GOT3 (cell line): ENCODE measurements around the gene UBE4B.
"Not testable (repeated sequence)": the region's sequence is repeated elsewhere in the genome, so short reads cannot be mapped to it uniquely, and the experiment has no call there.

ENCODE experiments used
- DNase-seq: peaks from one replicate; lab custom pipeline; 2025; ENCODE audit warnings: mixed read lengths; lab: John Stamatoyannopoulos, UW

UBE4B gene

DNA sequence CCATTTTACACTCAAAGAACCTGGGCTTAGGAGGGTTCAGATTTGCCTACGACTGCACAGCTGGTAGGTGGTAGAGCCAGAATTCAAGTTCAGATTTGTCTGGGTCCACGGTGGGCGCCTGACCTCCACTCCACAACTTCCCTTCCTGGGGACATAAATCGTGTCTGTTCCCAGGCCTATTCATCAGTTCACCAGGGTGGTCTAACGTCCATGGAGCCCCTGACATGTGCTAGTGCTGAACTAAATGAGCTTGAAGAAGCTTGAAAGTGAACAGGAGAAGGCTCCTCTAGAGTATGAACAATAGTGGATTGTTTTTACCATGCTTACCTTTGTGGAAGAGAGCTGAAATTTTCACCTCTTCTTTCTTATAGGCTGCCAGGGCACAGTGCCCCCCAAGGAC is 145.1 kb downstream of the UBE4B start:
- DNase-seq = no peak

DNA sequence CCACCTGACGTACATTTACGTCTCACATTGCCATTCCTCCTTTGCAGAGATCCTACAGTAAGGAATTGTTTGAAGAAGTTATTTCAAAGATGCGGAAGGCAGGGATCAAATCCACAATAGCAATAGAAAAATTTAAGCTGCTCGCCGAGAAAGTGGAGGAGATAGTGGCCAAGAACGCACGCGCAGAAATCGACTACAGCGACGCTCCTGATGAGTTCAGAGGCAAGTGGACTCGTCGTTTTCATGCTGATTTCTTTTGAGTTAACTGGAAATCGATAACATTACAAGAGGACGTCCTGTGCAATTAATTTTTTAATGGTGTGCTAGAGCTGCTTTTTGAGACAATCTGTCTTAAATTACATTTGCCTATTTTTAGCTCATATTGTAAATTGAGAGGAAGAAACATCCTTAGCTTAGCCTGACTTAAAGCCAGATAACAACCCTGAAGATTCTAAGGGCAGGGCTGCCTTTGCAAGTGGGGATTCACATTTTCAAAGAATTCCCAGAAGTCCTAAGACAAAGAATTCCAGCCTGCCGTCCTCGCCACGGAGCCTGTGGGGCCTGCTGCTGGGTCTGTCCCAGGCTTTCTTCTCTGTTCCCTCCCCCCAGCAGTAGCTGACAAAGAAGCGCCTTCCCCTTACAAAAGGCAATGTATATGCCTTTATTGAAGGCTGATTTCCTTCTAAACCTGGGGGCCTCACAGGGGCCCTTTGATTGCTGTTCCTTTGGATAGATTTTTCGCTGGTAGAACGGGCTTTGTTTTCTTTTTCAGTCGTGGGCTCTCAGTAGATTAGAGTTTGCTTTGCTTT is 146.0 kb downstream of the UBE4B start:
- DNase-seq = no peak

DNA sequence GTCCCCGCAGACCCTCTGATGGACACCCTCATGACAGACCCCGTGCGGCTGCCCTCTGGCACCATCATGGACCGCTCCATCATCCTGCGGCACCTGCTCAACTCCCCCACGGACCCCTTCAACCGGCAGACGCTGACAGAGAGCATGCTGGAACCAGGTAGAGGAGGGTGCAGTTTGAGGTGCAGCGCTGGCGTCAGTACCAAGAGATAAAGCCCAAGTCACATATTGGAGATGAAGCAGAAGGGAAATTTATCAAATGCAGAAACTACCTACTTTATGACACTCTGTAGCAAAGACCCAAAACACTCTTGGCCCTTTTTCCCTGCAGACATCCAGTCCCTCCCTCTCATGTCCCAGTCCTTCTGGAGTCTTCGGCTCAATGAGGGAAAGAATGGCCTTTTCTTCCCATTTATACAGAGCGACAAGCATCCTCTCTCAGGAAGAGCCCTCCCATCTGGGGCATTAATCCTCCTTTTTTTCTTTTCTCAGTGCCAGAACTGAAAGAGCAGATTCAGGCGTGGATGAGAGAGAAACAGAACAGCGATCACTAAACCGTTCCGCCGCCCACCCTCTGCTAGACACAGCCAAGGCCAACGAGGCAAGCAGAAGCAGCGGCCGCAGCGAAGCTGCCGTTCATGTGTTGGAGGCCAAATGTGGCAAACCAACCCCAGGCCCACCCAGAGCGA is 146.8 kb downstream of the UBE4B start:
- no peak for DNase-seq

DNA sequence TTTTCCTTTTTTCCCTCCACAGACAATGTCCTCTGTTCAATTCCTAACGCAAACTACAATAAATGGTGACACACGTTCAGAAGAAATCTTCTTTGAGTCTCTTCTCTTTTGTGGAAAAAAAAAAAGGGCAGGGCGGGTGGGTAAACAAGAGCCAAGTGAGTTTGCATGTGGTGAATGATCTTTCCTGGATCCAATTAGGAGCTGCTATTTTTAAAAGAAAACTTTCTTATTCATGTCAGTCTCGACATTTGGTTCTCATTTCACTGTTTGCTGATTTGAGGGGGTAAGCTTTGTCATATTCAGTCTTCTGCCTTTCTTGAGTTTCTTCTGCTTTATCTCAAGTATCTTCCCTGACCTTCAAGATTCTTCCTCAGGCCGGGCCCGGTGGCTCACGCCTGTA is 148.4 kb downstream of the UBE4B start:
- DNase-seq = no peak

DNA sequence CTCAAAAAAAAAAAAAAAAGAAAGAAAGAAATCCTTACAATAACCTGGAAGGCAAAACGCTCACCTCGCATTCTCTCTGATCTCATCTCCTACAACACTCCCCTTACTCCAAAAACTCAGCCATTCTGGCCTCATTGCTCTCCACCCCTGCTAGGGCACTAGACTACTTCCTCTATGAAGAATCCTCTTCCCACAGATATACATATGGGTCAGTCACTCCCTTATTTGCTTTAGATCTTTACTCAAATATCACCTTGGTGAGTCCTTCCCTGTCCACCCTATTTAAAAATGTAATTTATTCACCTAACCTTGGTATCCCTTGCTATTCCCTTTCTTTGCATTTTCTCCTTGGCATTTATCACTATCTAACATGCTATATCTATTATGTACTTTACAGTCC is 153.0 kb downstream of the UBE4B start:
- DNase-seq = no peak

DNA sequence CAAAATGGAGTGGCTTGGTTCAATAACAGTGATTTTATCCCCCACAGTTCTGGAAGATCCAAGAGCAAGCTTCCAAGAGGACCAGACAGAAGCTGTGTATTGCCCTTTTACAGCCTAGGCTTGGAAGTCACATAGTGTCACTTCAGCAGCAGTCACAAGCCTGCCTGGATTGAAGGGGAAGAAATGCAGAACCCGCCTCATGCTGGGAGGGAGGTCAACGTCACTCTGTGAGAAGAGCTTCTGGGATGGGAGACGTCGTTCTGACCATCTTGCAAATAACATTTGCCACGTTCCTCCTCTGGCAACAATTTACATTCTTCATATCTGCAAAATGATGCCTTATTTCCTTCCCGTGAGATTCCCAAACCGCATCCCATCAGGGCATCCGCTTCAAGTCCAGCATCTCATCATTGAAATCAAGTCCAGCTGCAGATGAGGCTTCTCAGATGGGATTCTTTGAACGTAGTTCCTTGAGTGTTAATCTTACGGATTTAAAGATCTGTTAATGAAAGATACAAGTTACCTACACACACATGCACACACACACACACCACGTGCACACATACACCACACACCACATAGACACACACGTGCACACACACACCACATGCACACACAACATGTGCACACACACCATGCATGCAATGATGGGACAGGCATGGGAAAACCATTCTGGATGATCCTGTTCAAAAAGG is 153.7 kb downstream of the UBE4B start:
- DNase-seq = no peak

DNA sequence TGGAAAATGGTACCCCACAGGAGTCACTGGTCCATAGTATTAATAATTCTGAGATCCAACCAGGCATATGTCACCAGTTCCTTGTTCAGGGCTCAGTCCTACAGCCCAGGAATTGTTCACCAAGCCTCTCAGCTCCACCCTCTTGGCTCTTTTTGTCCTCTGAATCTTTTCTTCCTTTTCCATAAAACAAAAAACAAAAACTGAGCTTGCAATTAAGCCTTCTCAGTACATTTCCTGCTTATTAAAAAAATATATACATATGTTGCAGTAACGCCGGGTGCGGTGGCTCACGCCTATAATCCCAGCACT is 154.2 kb downstream of the UBE4B start:
- DNase-seq = no peak

DNA sequence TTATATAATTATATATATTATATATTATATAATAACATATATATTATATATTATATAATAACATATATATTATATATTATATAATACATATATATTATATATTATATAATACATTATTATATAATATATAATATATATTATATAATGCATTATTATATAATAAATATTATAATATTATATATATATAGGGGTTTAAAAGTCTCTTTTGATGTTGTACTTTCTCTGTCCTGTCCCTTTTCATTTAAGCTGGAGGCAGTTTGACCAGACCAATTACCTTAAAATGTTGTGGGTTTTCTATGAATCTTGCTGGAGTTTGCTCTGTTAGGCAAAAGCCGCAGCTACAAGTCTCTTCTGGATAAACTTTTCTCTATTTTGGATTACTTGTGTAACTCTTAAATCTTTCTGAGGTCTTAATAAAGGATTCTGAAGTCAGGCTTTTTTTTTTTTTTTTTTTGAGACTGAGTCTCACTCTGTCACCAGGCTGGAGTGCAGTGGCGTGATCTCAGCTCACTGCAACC is 155.4 kb downstream of the UBE4B start:
- DNase-seq = no peak

DNA sequence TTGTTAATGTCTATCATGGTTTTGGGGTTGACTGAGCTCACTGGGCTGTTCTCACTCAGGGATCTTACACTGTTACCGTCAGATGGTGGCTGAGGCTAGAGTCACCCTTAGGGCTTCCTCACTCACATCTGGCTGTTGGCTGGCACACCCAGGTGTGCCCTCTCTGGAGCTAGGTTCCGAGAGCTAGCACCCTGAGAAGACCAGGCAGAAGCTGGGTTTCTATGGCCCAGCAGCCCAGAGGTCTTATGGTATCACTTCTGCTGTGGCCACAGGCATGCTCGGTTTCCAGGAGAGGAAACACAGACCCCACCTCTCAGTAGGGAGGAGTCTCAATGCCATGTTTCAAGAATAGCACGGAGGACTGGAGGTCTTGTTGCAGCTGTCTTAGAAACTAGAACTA is 156.9 kb downstream of the UBE4B start:
- DNase-seq = no peak

DNA sequence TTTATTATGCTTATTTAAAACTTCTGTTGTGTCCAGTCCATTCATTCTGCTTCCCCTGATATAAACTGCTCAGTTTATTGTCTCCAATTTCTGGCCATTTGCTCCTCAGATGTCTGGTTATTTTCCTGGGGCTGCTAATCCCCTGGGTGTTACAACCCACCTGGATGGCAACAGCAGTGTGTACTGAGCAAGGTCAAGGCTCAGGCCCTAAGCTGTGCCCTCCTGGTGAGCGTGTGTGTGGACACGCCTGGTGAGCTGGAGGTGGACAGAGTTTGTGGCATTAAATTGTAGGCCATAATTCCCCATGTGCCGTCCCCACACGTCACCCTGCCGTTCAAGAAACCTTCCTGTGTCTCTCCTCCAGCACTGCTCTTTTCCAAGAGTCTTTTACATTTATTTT is 159.5 kb downstream of the UBE4B start:
- no peak for DNase-seq

DNA sequence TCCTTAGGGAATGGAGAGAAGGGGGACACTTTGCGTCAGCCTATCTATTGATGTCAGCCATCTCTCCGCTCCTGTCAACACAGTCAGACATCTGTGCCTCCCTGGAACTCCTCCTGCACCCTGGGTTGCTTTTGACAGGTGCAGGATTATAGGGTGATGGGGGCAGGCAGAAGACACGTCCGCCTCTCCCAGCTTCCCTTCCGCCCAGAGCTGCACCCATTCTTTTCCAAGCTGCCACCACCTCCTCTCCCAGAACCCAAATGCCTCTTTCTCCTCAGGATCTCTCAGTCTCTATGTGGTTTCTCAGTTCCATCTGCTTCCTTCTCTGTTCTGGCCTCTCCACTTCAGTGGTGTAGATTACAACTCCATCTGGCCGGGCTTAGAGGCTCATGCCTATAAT is 160.5 kb downstream of the UBE4B start:
- no peak for DNase-seq

DNA sequence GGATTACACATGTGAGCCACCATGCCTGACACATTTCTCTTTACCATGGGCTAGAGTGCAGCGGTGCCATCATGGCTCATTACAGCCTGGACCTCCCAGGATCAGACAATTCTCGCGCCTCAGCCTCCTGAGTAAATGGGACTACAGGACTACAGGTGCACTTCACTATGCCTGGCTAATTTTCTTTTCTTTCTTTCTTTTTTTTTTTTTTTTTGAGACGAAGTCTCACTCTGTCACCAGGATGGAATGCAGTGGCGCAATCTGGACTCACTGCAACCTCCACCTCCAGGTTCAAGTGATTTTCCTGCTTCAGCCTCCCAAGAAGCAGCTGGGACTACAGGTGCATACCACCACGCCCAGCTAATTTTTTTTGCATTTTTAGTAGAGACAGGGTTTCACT is 162.8 kb downstream of the UBE4B start:
- DNase-seq = no peak

DNA sequence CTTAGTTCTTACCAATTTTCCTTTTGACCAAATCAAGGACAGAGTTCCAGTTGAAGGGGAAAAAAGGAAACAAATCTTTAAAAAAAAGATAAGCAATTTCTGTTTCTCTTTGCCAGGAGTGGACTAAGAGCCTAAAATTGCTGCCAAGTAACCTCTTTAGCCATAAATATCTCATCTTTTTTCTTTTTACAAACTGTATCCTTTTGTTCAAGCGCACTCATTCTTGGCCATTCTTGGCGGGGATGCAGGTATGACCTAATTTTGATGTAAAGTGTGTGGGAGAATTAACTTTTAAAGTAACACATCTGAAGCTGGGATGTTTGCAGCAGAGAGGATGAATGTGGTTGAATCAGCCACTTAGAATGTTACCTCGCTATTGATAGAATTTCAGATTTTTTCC is 164.2 kb downstream of the UBE4B start:
- DNase-seq = no peak

DNA sequence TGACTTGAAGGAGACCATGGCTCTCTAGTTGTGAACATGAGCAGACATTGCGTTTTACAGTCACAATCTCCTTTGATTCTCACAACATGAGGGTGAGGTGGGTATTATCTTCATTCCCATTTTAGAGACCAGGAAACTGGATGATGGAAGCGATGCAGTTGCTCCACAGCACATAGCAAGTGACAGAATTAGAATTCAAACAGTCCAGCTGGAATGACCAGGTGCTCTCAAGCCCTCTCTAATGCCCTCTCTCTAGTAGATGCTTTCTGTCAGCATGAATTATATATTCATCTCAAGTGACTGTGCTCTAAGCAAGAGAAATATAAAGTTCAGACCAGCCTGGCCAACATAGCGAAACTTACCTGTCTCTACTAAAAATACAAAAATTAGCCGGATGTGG is 167.9 kb downstream of the UBE4B start:
- no peak for DNase-seq

DNA sequence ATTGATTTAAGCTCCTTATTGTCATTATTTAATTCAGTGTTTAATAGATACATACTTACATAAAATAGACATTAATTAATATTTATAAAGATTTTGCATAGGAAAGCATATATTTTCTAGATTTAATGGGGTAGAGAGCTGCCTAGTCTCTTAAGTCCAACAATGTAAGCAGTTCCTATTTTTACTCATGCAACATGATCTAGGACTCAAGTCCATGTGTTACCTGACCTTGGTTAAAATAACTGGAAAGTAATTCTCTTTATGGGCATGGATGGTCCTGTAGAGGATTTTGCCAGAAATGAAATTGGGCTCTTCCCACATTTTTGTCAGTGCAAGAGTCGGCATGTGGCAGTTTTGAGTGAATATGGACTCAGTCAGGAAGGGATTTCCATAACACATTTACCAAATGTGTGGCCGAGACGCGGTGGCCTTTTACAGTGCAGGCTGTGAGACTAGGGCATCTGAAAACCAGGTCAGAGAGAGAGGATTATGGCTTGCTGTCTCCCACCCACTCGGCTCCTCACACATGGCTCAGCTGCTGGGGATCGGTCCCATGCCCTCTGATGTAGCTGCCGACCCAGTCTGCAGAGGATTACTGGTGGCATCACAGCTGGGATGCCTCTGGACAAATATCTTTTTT is 171.4 kb downstream of the UBE4B start:
- DNase-seq = no peak

DNA sequence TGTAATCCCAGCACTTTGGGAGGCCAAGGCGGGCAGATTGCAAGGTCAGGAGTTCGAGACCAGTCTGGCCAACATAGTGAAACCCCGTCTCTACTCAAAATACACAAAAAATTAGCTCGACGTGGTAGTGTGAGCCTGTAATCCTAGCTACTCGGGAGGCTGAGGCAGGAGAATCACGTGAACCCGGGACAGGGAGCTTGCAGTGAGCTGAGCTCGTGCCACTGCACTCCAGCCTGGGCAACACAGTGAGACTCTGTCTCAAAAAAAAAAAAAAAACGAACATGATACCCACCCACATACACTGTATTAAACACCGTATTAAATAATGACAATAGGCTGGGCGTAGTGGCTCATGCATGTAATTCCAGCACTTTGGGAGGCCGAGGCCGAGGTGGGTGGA is 172.4 kb downstream of the UBE4B start:
- DNase-seq = not testable (repeated sequence)

DNA sequence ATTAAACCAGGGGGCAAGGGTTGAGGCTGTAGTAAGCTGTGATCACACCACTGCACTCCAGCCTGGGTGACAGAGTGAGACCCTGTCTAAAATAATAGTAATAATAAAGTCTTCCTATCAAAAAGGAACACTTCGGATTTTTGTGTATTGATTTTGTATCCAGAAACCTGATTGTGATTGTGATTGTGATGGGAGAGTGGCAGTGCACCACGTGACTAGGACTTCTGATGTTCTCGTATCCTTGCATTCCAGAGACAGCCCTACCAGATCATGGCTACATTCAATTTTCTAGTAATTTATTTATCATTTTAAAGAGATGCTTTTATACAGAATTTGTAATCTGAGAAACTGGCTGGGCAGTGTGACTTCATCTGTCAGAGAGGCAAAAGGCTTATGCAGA is 175.1 kb downstream of the UBE4B start:
- DNase-seq = no peak

DNA sequence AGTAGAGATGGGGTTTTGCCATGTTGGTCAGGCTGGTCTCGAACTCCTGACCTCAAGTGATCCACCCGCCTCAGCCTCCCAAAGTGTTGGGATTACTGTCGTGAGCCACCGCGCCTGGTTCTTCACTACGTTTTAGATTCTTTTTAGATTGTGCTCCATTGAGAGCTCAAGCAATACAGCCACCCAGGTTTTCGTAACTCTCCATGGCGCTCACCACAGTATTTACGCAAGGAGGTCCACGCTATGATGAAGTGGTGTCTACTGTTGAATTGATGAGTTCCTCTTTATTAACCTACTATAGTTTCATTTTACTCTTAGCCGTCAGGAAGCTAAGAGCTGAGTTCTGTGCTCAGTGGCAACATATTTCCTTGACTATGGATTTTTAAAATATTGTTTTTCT is 175.8 kb downstream of the UBE4B start:
- DNase-seq = no peak

DNA sequence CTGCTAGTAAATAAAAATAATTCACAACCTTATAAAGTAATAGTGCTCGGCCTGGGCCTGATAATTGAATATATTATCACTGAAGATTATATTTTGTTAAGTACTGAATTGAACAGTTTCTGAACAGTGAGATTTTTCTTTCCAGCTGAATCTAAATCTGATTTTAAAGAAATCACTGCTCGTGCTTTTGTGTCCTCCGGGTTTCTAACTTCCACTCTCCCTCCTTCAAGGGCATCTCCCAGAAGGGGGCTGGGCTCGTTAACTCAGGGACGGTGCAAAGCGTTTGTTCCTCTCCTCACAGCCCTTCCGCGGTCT is 176.8 kb downstream of the UBE4B start:
- no peak for DNase-seq

DNA sequence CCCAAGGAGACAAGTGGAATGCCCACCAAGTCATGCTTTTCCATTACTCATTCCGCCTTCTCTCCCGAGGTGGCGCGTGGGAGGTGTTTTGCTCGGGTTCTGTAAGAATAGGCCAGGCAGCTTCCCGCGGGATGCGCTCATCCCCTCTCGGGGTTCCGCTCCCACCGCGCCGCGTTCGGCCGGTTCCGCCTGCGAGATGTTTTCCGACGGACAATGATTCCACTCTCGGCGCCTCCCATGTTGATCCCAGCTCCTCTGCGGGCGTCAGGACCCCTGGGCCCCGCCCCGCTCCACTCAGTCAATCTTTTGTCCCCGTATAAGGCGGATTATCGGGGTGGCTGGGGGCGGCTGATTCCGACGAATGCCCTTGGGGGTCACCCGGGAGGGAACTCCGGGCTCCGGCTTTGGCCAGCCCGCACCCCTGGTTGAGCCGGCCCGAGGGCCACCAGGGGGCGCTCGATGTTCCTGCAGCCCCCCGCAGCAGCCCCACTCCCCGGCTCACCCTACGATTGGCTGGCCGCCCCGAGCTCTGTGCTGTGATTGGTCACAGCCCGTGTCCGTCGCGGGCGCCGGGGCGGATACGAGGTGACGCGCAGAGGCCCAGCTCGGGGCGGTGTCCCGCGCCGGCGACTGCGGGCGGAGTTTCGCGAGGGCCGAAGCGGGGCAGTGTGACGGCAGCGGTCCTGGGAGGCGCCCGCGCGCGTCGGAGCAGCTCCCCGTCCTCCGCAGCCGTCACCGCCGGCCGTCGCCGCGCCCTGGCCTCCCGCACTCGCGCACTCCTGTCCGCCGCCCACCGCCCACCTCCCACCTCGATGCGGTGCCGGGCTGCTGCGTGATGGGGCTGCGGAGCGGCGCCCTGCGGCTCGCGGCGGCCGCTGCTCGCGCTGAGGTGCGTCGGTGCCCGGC is 177.4 kb downstream of the UBE4B start, which contains the start of gene KIF1B:
Gene KIF1B (plus strand): TSS at position 666 of the 906 bp plus-strand sequence. CDS start 21,759 bp downstream, outside the sequence.
- peak; percentile 96 for DNase-seq
